IMR-90 (cell line): ENCODE measurements around the gene LRCH3. TPM values are rescaled to one million over a fixed set of nuclear protein-coding genes. Genes with fewer than 3 reads are reported as not detected.

Experiments
- ATAC-seq: fragments of 200-7000 bp; cut with Tn5 transposase; 2 replicates; pipeline ENCODE4 v1.9.1; 2020; ENCODE audit warnings: low read depth, mild to moderate bottlenecking, moderate library complexity
- BruUV-seq: library from RNA; stranded (reverse); fragments of 400-500 nt; replicated peaks from 2 replicates; lab custom pipeline; 2021; lab: Mats Ljungman, UMichigan
- CTCF ChIA-PET: fragments of 300-600 bp; formaldehyde crosslinking; extraction: SDS; loops from one replicate; lab custom pipeline; 2021; ENCODE audit warnings: antibody characterized with exemption; lab: Yijun Ruan, JAX
- POLR2A ChIA-PET: fragments of 300-600 bp; sonication (Branson Sonifier 250); formaldehyde crosslinking; loops from one replicate; lab custom pipeline; 2022; ENCODE audit warnings: antibody characterized with exemption; ENCODE audit not compliant: unreplicated experiment; lab: Charles Lee
- DNase-seq: peaks from one replicate; pipeline ENCODE4 v3.0.0; 2013
- H2AFZ ChIP-seq: replicated peaks from 2 replicates; pipeline ENCODE3; 2013; ENCODE audit warnings: low read length, mild to moderate bottlenecking; ENCODE audit not compliant: poor library complexity
- H2AK5ac ChIP-seq: 2 replicates; pipeline ENCODE4 v1.6.1; 2013; ENCODE audit warnings: low read depth, low read length, inconsistent platforms
- H2AK9ac ChIP-seq: replicated peaks from 2 replicates; pipeline ENCODE3; 2013; ENCODE audit warnings: mild to moderate bottlenecking, low read depth, low read length, moderate library complexity; ENCODE audit not compliant: poor library complexity
- H2BK120ac ChIP-seq: 2 replicates; pipeline ENCODE4 v1.6.1; 2013; ENCODE audit warnings: low read depth, low read length, inconsistent platforms
- H2BK15ac ChIP-seq: 3 replicates; pipeline ENCODE4 v1.6.1; 2013; ENCODE audit warnings: low read depth, low read length, inconsistent platforms
- H2BK20ac ChIP-seq: 2 replicates; pipeline ENCODE4 v1.6.1; 2013; ENCODE audit warnings: low read depth, mild to moderate bottlenecking, inconsistent platforms, low read length, moderate library complexity
- H2BK5ac ChIP-seq: 2 replicates; pipeline ENCODE4 v1.6.1; 2013; ENCODE audit warnings: mild to moderate bottlenecking, low read depth, low read length, inconsistent platforms; ENCODE audit not compliant: poor library complexity, severe bottlenecking
- H3K14ac ChIP-seq: replicated peaks from 2 replicates; pipeline ENCODE4 v1.6.1; 2013; ENCODE audit warnings: low read depth, low read length, inconsistent platforms
- H3K18ac ChIP-seq: 2 replicates; pipeline ENCODE4 v1.6.1; 2013; ENCODE audit warnings: low read depth, low read length, control low read depth
- H3K23ac ChIP-seq: 2 replicates; pipeline ENCODE4 v1.6.1; 2013; ENCODE audit warnings: low read depth, low read length, inconsistent platforms
- H3K27ac ChIP-seq: 2 replicates; pipeline ENCODE4 v1.5.1; 2013; ENCODE audit warnings: mild to moderate bottlenecking, control low read depth, low read length; ENCODE audit not compliant: insufficient read depth
- H3K27me3 ChIP-seq: 2 replicates; pipeline ENCODE4 v1.6.1; 2013; ENCODE audit warnings: low read length; ENCODE audit not compliant: control insufficient read depth, insufficient read depth
- H3K36me3 ChIP-seq: 2 replicates; pipeline ENCODE4 v1.6.1; 2013; ENCODE audit warnings: low read length, mixed read lengths; ENCODE audit not compliant: control insufficient read depth, insufficient read depth
- H3K4ac ChIP-seq: 2 replicates; pipeline ENCODE4 v1.6.1; 2013; ENCODE audit warnings: low read depth, low read length, inconsistent platforms
- H3K4me1 ChIP-seq: 2 replicates; pipeline ENCODE4 v1.6.1; 2013; ENCODE audit warnings: low read length, mixed read lengths; ENCODE audit not compliant: control insufficient read depth, insufficient read depth
- H3K4me2 ChIP-seq: 2 replicates; pipeline ENCODE4 v1.6.1; 2013; ENCODE audit warnings: low read depth, mild to moderate bottlenecking, control low read depth, low read length, moderate library complexity
- H3K4me3 ChIP-seq: 2 replicates; pipeline ENCODE4 v1.5.1; 2013; ENCODE audit warnings: low read depth, mild to moderate bottlenecking, control low read depth, low read length, moderate library complexity; ENCODE audit not compliant: insufficient read depth
- H3K56ac ChIP-seq: 2 replicates; pipeline ENCODE4 v1.6.1; 2013; ENCODE audit warnings: low read length, inconsistent platforms; ENCODE audit not compliant: insufficient read depth; ENCODE audit errors: extremely low read depth
- H3K79me1 ChIP-seq, 2 experiments: 2 replicates each; pipeline ENCODE4 v1.6.1; 2013; ENCODE audit warnings: low read length in 2 of 2, inconsistent platforms in 1 of 2, low read depth in 1 of 2
- H3K9ac ChIP-seq: 2 replicates; pipeline ENCODE4 v1.6.1; 2013; ENCODE audit warnings: low read depth, low read length, control low read depth
- H3K9me1 ChIP-seq: 2 replicates; pipeline ENCODE4 v1.6.1; 2013; ENCODE audit warnings: low read length, inconsistent platforms; ENCODE audit not compliant: insufficient read depth
- H3K9me3 ChIP-seq: 2 replicates; pipeline ENCODE4 v1.6.1; 2013; ENCODE audit warnings: low read length; ENCODE audit not compliant: control insufficient read depth, insufficient read depth
- H4K20me1 ChIP-seq: 2 replicates; pipeline ENCODE4 v1.6.1; 2013; ENCODE audit warnings: low read length, inconsistent platforms; ENCODE audit not compliant: insufficient read depth
- H4K5ac ChIP-seq: 2 replicates; pipeline ENCODE4 v1.6.1; 2013; ENCODE audit warnings: mild to moderate bottlenecking, low read depth, low read length, control low read depth
- H4K8ac ChIP-seq, 2 experiments: 2 replicates each; pipeline ENCODE4 v1.6.1; 2013; ENCODE audit warnings: low read depth in 2 of 2, low read length in 2 of 2, control low read depth in 1 of 2, inconsistent platforms in 1 of 2
- H4K91ac ChIP-seq: 2 replicates; pipeline ENCODE4 v1.6.1; 2013; ENCODE audit warnings: low read depth, low read length, inconsistent platforms; ENCODE audit not compliant: insufficient read depth
- BHLHE40 ChIP-seq: fragments of 150-350 bp; IDR thresholded peaks from 2 replicates; pipeline ENCODE4 v1.6.1; 2016; ENCODE audit warnings: mild to moderate bottlenecking, low read depth, low read length
- CEBPB ChIP-seq: IDR thresholded peaks from 2 replicates; pipeline ENCODE4 v1.6.1; 2012; ENCODE audit warnings: low read depth, low read length, improper control_type of control experiment
- FOS ChIP-seq: fragments of 150-350 bp; IDR thresholded peaks from 2 replicates; pipeline ENCODE4 v1.6.1; 2016; ENCODE audit warnings: low read depth, low read length
- MAFK ChIP-seq: IDR thresholded peaks from 2 replicates; pipeline ENCODE4 v1.6.1; 2012; ENCODE audit warnings: low read depth, low read length, improper control_type of control experiment
- MXI1 ChIP-seq: IDR thresholded peaks from 2 replicates; pipeline ENCODE4 v1.6.1; 2012; ENCODE audit warnings: low read depth, mild to moderate bottlenecking, low read length, moderate library complexity, borderline replicate concordance
- NFE2L2 ChIP-seq: fragments of 150-350 bp; IDR thresholded peaks from 2 replicates; pipeline ENCODE4 v1.6.1; 2016; ENCODE audit warnings: low read depth, mild to moderate bottlenecking, low read length
- RAD21 ChIP-seq: IDR thresholded peaks from 2 replicates; pipeline ENCODE4 v1.6.1; 2012; ENCODE audit warnings: low read length, improper control_type of control experiment
- WGBS, 2 experiments: methylation state at CpG; one replicate each; pipeline versions ENCODE4 v1.1.5 to v1.1.7; 2013; ENCODE audit warnings: missing lambda C conversion rate in 2 of 2; ENCODE audit not compliant: insufficient read length in 1 of 2; ENCODE audit errors: extremely low coverage in 2 of 2; 5-methylcytosine and 5-hydroxymethylcytosine counted together
- dilution Hi-C: fragments of 300-500 bp; cut with HindIII; formaldehyde crosslinking; loops from one replicate; pipeline ENCODE4 v1.14.3; 2018; ENCODE audit warnings: low sequenced_read_pairs; ENCODE audit not compliant: unreplicated experiment
- in situ Hi-C: fragments of 300-500 bp; cut with MboI; formaldehyde crosslinking; loops from 3 replicates; pipeline ENCODE4 v1.14.3; 2019; ENCODE audit warnings: low sequenced_read_pairs, inconsistent platforms, mixed read lengths
- intact Hi-C: fragments of 100-400 bp; cut with micrococcal nuclease; formaldehyde crosslinking; loops from 2 replicates; pipeline ENCODE4 v1.10.0; 2022
- polyA plus RNA-seq, 3 experiments: library from polyadenylated mRNA; depleted of rRNA; stranded (reverse); fragments of >200 nt; gene quantifications; 2 replicates each; pipeline ENCODE4 v1.2.3, GENCODE V29; 2012; ENCODE audit warnings: low replicate concordance in 1 of 3
- total RNA-seq: library from RNA; depleted of rRNA; stranded (reverse); fragments of >200 nt; gene quantifications from 2 replicates; pipeline ENCODE4 v1.2.3, GENCODE V29; 2012

The LRCH3 gene
- total and polyA plus RNA-seq, 2 of the 4 experiments (the other 2 are of a cell fraction): 28.5 to 40.5 TPM

DNA sequence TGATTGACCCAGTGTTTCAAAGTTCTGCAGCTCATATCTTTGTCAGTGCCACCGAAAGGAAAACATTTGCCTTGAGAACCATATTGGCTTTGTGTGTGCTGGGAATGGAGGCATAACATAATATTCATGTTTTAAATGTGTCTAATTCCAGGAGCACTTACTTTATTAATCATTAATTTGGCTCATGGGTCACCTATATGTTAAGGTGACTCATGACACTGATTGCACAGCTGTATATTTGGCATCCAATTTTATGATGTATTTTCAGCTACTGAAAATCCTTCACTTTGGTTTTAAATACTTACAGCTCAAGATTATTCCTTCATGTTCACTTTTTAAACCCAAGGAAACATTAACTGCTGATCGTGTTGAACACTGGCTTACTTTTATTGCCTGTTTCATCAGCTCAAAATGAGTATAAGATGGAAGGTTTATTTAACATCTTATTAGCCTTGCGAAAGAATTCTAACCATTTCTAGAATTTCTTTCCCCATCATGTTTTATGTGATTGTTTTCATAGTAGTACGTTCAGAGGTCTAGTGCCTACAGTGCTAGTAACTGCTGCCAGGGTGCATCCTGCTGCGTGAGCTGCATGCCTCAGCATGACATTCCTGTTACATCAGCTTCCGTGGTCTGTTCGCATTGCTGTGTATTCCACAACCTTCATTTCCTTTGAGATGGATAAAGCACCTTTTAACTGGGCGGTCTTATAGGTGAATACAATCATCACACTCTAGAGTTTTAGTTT is 63.7 kb downstream of the LRCH3 start:
- H3K27me3 ChIP-seq: no peaks in the 10 kb centered on the region
- H2AK9ac ChIP-seq: no peak overlapping the region
- no peaks in the 10 kb centered on the region for H3K9me3 ChIP-seq
- intact Hi-C loops (no loop called here), dilution Hi-C loops (no loop called here), in situ Hi-C loops (no loop called here)
- H3K4me3 ChIP-seq: no peak overlapping the region
- H4K8ac ChIP-seq: peak overlapping the region; percentile 87 to 97; a peak in 3 of 4 replicates
- peak overlapping the region; percentile 92; the same call in 2 of the 3 replicates for H2BK15ac ChIP-seq
- ChIA-PET CTCF (interaction anchor here (1.1 kb wide), 1 partner anchor 11 kb away, joined by 3 read pairs; no protein-coding TSS in a partner anchor), POLR2A (no interaction called here)
- peaks cover 27% of the 10 kb centered on the region for H3K36me3 ChIP-seq
- H4K5ac ChIP-seq: peak overlapping the region; percentile 73
- H2BK5ac ChIP-seq: peak overlapping the region; percentile 86
- peak overlapping the region; percentile 77 for H3K56ac ChIP-seq
- H4K91ac ChIP-seq: peak overlapping the region; percentile 99
- peak overlapping the region; percentile 80 for H3K14ac ChIP-seq
- H3K79me1 ChIP-seq: peaks cover 8 to 25% of the 10 kb centered on the region in 2 experiments; a peak in 3 of 4 replicates
- peak overlapping the region; percentile 98 for H2BK20ac ChIP-seq
- H2BK120ac ChIP-seq: peak overlapping the region; percentile 98
- peak overlapping the region; percentile 66 for H3K18ac ChIP-seq
- H3K27ac ChIP-seq: peak overlapping the region; percentile 98
- peaks cover 2% of the 10 kb centered on the region; the same call in 1 of the 2 replicates for H3K4me1 ChIP-seq
- peaks cover 5% of the 10 kb centered on the region; the same call in 1 of the 2 replicates for H3K9me1 ChIP-seq
- WGBS, 2 experiments: no CpG with 5 or more reads among the region's 8 CpGs
- DNase-seq: peak; percentile 99
- no TSS peak for BruUV-seq
- peak overlapping the region; percentile 34; the same call in 1 of the 2 replicates for H3K9ac ChIP-seq
- TF ChIP-seq FOS (no peak), RAD21 (no peak), MAFK (peak; percentile 11; the same call in 1 of the 2 replicates), NFE2L2 (peak; percentile 25; the same call in 1 of the 2 replicates), MXI1 (peak; percentile 83), CEBPB (peak; percentile 94), BHLHE40 (peak; percentile 92)
- H3K23ac ChIP-seq: peak overlapping the region; percentile 92
- 0 out of 2 replicates have a peak overlapping the region, but pooled peaks have one; percentile 16 for H2AK5ac ChIP-seq
- H4K20me1 ChIP-seq: no peaks in the 10 kb centered on the region
- H2AFZ ChIP-seq: no peak overlapping the region
- peak overlapping the region; percentile 47; the same call in 1 of the 2 replicates for H3K4me2 ChIP-seq
- ATAC-seq: peak; percentile 99
- H3K4ac ChIP-seq: peak overlapping the region; percentile 97
